ENCODE results near the gene LRRC32. TPM values are rescaled to one million over a fixed set of nuclear protein-coding genes. Genes with fewer than 3 reads are reported as not detected.

The LRRC32 gene
- total RNA-seq, 2 experiments from 2014 or later, result 23.2 to 24.5 TPM

GRCh38 chr11:76630600-76631281, 39.8 kb downstream of the LRRC32 start:
- Mint-ChIP-seq H3K27me3 (peaks cover 2% of the 10 kb centered on the region), H3K4me3 (peak overlapping the region; percentile 61), H3K9me3 (peaks cover 5% of the 10 kb centered on the region), H3K4me1 (ENCODE audit: low read depth) (peaks cover 58% of the 10 kb centered on the region), H3K36me3 (ENCODE audit: low read depth) (peaks cover 13% of the 10 kb centered on the region), H3K27ac (peak overlapping the region; percentile 93)
- DNase-seq, result no peak
- no peak for TF ChIP-seq CTCF (IDR thresholded peaks at IDR 0.05)
- ChIA-PET POLR2A (interaction anchor here (0.8 to 2.8 kb wide), 2 partner anchors 7 to 10 kb away, joined by 4 to 13 read pairs; no protein-coding TSS in a partner anchor), CTCF (interaction anchor here (1.2 to 1.3 kb wide), 2 partner anchors 37 to 45 kb away, joined by 3 read pairs; no protein-coding TSS in a partner anchor)
- intact Hi-C loops (cut with micrococcal nuclease), result no loop called here
- ATAC-seq, result no peak

- POLR2A ChIA-PET, result interaction anchor here (0.8 to 2.8 kb wide), 8 partner anchors 8 to 55 kb away, joined by 3 to 13 read pairs (median 6); partner anchors contain the start of gene LRRC32
- no peaks in the 10 kb centered on the region for H3K27me3 Mint-ChIP-seq
- peaks cover 18% of the 10 kb centered on the region for H3K36me3 Mint-ChIP-seq (ENCODE audit: low read depth)
- ATAC-seq, result peak; percentile 12
- peaks cover 58% of the 10 kb centered on the region for H3K4me1 Mint-ChIP-seq (ENCODE audit: low read depth)
- TF ChIP-seq CTCF (IDR thresholded peaks at IDR 0.05), result no peak
- CTCF ChIA-PET, result interaction anchor here (0.9 to 1.2 kb wide), 2 partner anchors 31 to 38 kb away, joined by 3 to 5 read pairs; no protein-coding TSS in a partner anchor
- H3K9me3 Mint-ChIP-seq, result peaks cover 11% of the 10 kb centered on the region
- DNase-seq, result peak; percentile 35
- intact Hi-C loops (cut with micrococcal nuclease), result loop anchor here (5.0 kb wide), 2 partner anchors 42 to 43 kb away; partner anchors contain the start of gene LRRC32
- H3K27ac Mint-ChIP-seq, result peak overlapping the region; percentile 93
- H3K4me3 Mint-ChIP-seq, result peak overlapping the region; percentile 61
Measured at GRCh38 chr11:76629853-76630599, 40.5 kb downstream of the LRRC32 start.

- H3K4me1 Mint-ChIP-seq (ENCODE audit: low read depth), result peaks cover 58% of the 10 kb centered on the region
- intact Hi-C loops (cut with micrococcal nuclease), result loop anchor here (5.0 kb wide), 2 partner anchors 42 to 43 kb away; partner anchors contain the start of gene LRRC32
- H3K9me3 Mint-ChIP-seq, result peaks cover 11% of the 10 kb centered on the region
- H3K36me3 Mint-ChIP-seq (ENCODE audit: low read depth), result peaks cover 18% of the 10 kb centered on the region
- DNase-seq, result peak; percentile 86
- CTCF ChIA-PET, result interaction anchor here (0.9 to 1.3 kb wide), 4 partner anchors 8 to 39 kb away, joined by 3 to 5 read pairs (median 3); no protein-coding TSS in a partner anchor
- peak overlapping the region; percentile 93 for H3K27ac Mint-ChIP-seq
- no peak for TF ChIP-seq CTCF (IDR thresholded peaks at IDR 0.05)
- POLR2A ChIA-PET, result interaction anchor here (1.0 to 2.8 kb wide), 8 partner anchors 9 to 55 kb away, joined by 3 to 13 read pairs (median 6); partner anchors contain the start of gene LRRC32
- H3K4me3 Mint-ChIP-seq, result peak overlapping the region; percentile 61
- peak; percentile 61 for ATAC-seq
- H3K27me3 Mint-ChIP-seq, result peaks cover 2% of the 10 kb centered on the region
Measured at GRCh38 chr11:76629116-76629852, 41.3 kb downstream of the LRRC32 start.

GRCh38 chr11:76628408-76628947, 42.1 kb downstream of the LRRC32 start:
- peaks cover 58% of the 10 kb centered on the region for H3K4me1 Mint-ChIP-seq (ENCODE audit: low read depth)
- POLR2A ChIA-PET, result interaction anchor here (1.0 to 2.8 kb wide), 6 partner anchors 10 to 56 kb away, joined by 3 to 13 read pairs (median 6); partner anchors contain the start of gene LRRC32
- CTCF ChIA-PET, result interaction anchor here (1.2 to 1.3 kb wide), 2 partner anchors 9 to 38 kb away, joined by 3 read pairs; no protein-coding TSS in a partner anchor
- intact Hi-C loops (cut with micrococcal nuclease), result loop anchor here (5.0 kb wide), 2 partner anchors 41 to 44 kb away; partner anchors contain the start of gene LRRC32
- TF ChIP-seq CTCF (IDR thresholded peaks at IDR 0.05), result no peak
- ATAC-seq, result peak; percentile 73
- peak overlapping the region; percentile 61 for H3K4me3 Mint-ChIP-seq
- H3K9me3 Mint-ChIP-seq, result peaks cover 11% of the 10 kb centered on the region
- peak; percentile 98 for DNase-seq
- H3K27ac Mint-ChIP-seq, result peak overlapping the region; percentile 93
- H3K27me3 Mint-ChIP-seq, result peaks cover 2% of the 10 kb centered on the region
- H3K36me3 Mint-ChIP-seq (ENCODE audit: low read depth), result peaks cover 18% of the 10 kb centered on the region

Measured in activated CD8-positive, alpha-beta T cell treated with anti-CD3 and anti-CD28 coated beads for 36 hours (primary cell).